Common myeloid progenitor, CD34-positive (primary cell): Measurements from ENCODE around the gene AQP5.

Source experiments
- CTCF ChIA-PET: fragments of 350-600 bp; sonication (Branson Sonifier 250); formaldehyde crosslinking; loops from one replicate; lab custom pipeline; 2021; ENCODE audit warnings: antibody characterized with exemption; lab: Charles Lee
- POLR2A ChIA-PET: fragments of 350-600 bp; sonication (Branson Sonifier 250); formaldehyde crosslinking; loops from one replicate; lab custom pipeline; 2021; ENCODE audit warnings: antibody characterized with exemption; lab: Charles Lee
- DNase-seq, 3 donors: peaks; one replicate each; pipeline versions ENCODE4 v3.0.0 to v3.0.0-alpha.2; 2013
- H3K27ac ChIP-seq, 2 experiments: 1 replicate in 1 of 2; 2 replicates in 1 of 2; pipeline ENCODE4 v1.7.0; 2013; ENCODE audit warnings: inconsistent platforms in 2 of 2, low read length in 2 of 2, mild to moderate bottlenecking in 2 of 2, low read depth in 1 of 2, moderate library complexity in 1 of 2; ENCODE audit not compliant: severe bottlenecking in 2 of 2, insufficient read depth in 1 of 2, poor library complexity in 1 of 2
- H3K27me3 ChIP-seq, 5 experiments: replicated peaks in 2 of 5; 1 replicate in 3 of 5; 2 replicates in 2 of 5; pipeline versions ENCODE4 v1.6.1 to v1.7.0; 2013; ENCODE audit warnings: low read length in 4 of 5, mild to moderate bottlenecking in 2 of 5, moderate library complexity in 2 of 5, inconsistent platforms in 1 of 5; ENCODE audit not compliant: insufficient read depth in 5 of 5, control insufficient read depth in 4 of 5
- H3K36me3 ChIP-seq, 4 experiments: 1 replicate in 2 of 4; 2 replicates in 2 of 4; pipeline versions ENCODE4 v1.6.1 to v1.7.0; 2013; ENCODE audit warnings: low read length in 3 of 4, control low read depth in 1 of 4, mild to moderate bottlenecking in 1 of 4; ENCODE audit not compliant: control insufficient read depth in 4 of 4, insufficient read depth in 4 of 4
- H3K4me1 ChIP-seq, 4 experiments: 1 replicate in 3 of 4; 2 replicates in 1 of 4; pipeline versions ENCODE4 v1.6.1 to v1.7.1; 2013; ENCODE audit warnings: low read length in 3 of 4, mild to moderate bottlenecking in 3 of 4, control low read depth in 1 of 4, inconsistent platforms in 1 of 4, moderate library complexity in 1 of 4; ENCODE audit not compliant: control insufficient read depth in 4 of 4, insufficient read depth in 4 of 4; ENCODE audit errors: control extremely low read depth in 1 of 4
- H3K4me3 ChIP-seq, 7 experiments: 1 replicate in 4 of 7; 2 replicates in 3 of 7; pipeline versions ENCODE4 v1.5.1 to v1.7.0; 2013; ENCODE audit warnings: mild to moderate bottlenecking in 7 of 7, low read length in 6 of 7, moderate library complexity in 6 of 7, inconsistent platforms in 2 of 7, low read depth in 2 of 7, control low read depth in 1 of 7; ENCODE audit not compliant: insufficient read depth in 4 of 7, control insufficient read depth in 1 of 7; ENCODE audit errors: extremely low read depth in 1 of 7
- H3K9me3 ChIP-seq, 5 experiments: 1 replicate in 4 of 5; 2 replicates in 1 of 5; pipeline versions ENCODE4 v1.6.1 to v1.7.1; 2013; ENCODE audit warnings: low read length in 4 of 5, mild to moderate bottlenecking in 2 of 5, inconsistent platforms in 1 of 5, low read depth in 1 of 5, moderate library complexity in 1 of 5; ENCODE audit not compliant: control insufficient read depth in 4 of 5, insufficient read depth in 2 of 5; ENCODE audit errors: control extremely low read depth in 1 of 5
- WGBS: methylation state at CpG from one replicate; pipeline ENCODE4 v1.1.5; 2013; ENCODE audit not compliant: insufficient coverage; 5-methylcytosine and 5-hydroxymethylcytosine counted together

Gene AQP5

GRCh38 chr12:49976557-49976956 lies 14.9 kb downstream of the AQP5 start:
- H3K36me3 ChIP-seq = no peaks in the 10 kb centered on the region
- H3K4me1 ChIP-seq = peaks cover 0 to 12% (median 2%) of the 10 kb centered on the region in 4 experiments
- H3K27ac ChIP-seq = no peak overlapping the region
- no peak for DNase-seq
- ChIA-PET POLR2A (interaction anchor here (0.6 kb wide), 1 partner anchor 280 kb away, joined by 3 read pairs; no protein-coding TSS in a partner anchor), CTCF (interaction anchor here (1.7 to 2.7 kb wide), 2 partner anchors 9 to 31 kb away, joined by 5 to 12 read pairs; no protein-coding TSS in a partner anchor)
- H3K27me3 ChIP-seq = no peaks in the 10 kb centered on the region
- 78% methylated on average over 1 of the region's 2 CpGs for WGBS
- H3K4me3 ChIP-seq = no peak overlapping the region
- no peaks in the 10 kb centered on the region for H3K9me3 ChIP-seq

- H3K9me3 ChIP-seq = no peaks in the 10 kb centered on the region
- no peaks in the 10 kb centered on the region for H3K27me3 ChIP-seq
- no peak for DNase-seq
- 79% methylated on average over 2 of the region's 4 CpGs for WGBS
- POLR2A ChIA-PET = no interaction called here
- CTCF ChIA-PET = interaction anchor here (0.7 to 9.6 kb wide), 8 partner anchors 10 to 92 kb away, joined by 3 to 139 read pairs (median 4); partner anchors contain the start of gene AQP6
- H3K36me3 ChIP-seq = no peaks in the 10 kb centered on the region
- H3K27ac ChIP-seq = no peak overlapping the region
- H3K4me3 ChIP-seq = no peak overlapping the region
- H3K4me1 ChIP-seq = peaks cover 0 to 25% (median 13%) of the 10 kb centered on the region in 4 experiments
Observed at GRCh38 chr12:49978125-49978524, 16.5 kb downstream of the AQP5 start.

- WGBS = 97% methylated on average over 4 of the region's 10 CpGs
- CTCF ChIA-PET = interaction anchor here (1.1 to 9.6 kb wide), 5 partner anchors 11 to 92 kb away, joined by 3 to 139 read pairs (median 5); partner anchors contain the start of gene AQP6
- no peak for DNase-seq
- H3K9me3 ChIP-seq = no peaks in the 10 kb centered on the region
- no peak overlapping the region for H3K27ac ChIP-seq
- H3K4me1 ChIP-seq = peaks cover 0 to 31% (median 20%) of the 10 kb centered on the region in 4 experiments
- no peaks in the 10 kb centered on the region for H3K36me3 ChIP-seq
- no peak overlapping the region for H3K4me3 ChIP-seq
- POLR2A ChIA-PET = interaction anchor here (1.5 kb wide), 1 partner anchor 12 kb away, joined by 4 read pairs; no protein-coding TSS in a partner anchor
- no peaks in the 10 kb centered on the region for H3K27me3 ChIP-seq
Observed at GRCh38 chr12:49979016-49979586, 17.4 kb downstream of the AQP5 start.

GRCh38 chr12:49979791-49980190 lies 18.1 kb downstream of the AQP5 start:
- 70% methylated on average over 2 of the region's 3 CpGs for WGBS
- DNase-seq = no peak
- peaks cover 0 to 29% (median 25%) of the 10 kb centered on the region in 4 experiments for H3K4me1 ChIP-seq
- no peaks in the 10 kb centered on the region for H3K36me3 ChIP-seq
- POLR2A ChIA-PET = interaction anchor here (0.6 to 1.5 kb wide), 3 partner anchors 13 to 67 kb away, joined by 3 to 4 read pairs (median 3); no protein-coding TSS in a partner anchor
- no peak overlapping the region for H3K4me3 ChIP-seq
- H3K9me3 ChIP-seq = no peaks in the 10 kb centered on the region
- CTCF ChIA-PET = interaction anchor here (0.6 to 9.6 kb wide), 5 partner anchors 12 to 91 kb away, joined by 3 to 139 read pairs (median 7); partner anchors contain the start of gene AQP6
- H3K27ac ChIP-seq = no peak overlapping the region
- H3K27me3 ChIP-seq = no peaks in the 10 kb centered on the region

DNA sequence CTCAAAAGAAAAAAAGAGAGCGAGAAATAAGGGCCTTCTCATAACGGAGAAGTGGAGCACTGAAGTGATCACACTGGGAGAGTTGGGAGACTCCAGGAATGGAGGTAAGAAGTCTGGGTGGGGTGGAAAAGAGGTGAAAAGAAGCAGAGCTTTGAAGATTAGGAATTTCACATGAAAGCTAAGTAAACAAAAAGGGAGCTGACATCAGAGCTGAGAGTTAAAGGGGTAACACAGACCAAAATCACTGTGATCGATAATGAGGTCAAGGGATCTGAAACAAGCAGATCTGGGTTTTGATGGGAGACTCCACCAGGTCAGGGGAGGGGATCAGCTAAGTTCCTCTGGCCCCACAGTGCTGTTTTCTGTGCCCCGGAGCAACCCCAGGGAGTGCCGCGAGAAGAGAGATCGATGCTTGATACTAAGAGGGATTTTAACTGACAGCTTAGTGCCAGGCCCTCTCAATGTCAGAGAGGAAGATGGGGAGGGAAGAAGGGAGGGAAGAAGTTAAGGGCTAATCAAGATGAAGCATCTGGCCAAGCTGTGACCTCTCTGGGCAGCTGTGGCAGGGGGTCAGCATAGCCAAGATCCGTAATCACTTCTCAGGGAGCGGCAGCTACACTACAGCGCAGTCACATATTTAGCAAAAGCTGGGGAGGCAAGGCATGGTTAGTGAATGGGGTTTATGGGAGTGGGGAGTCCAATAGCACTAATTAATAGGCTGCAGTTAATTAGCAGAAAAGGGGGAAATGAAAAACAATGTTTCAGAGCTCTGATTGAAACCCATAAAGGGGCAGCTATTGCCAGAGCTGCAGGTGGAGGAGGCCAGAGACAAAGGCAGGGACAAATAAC lies 19.1 kb downstream of the AQP5 start:
- H3K9me3 ChIP-seq = no peaks in the 10 kb centered on the region
- no peak overlapping the region for H3K4me3 ChIP-seq
- peaks cover 0 to under 1% (median 0%) of the 10 kb centered on the region in 4 experiments for H3K36me3 ChIP-seq
- 100% methylated on average over 6 of the region's 10 CpGs for WGBS
- no peak overlapping the region for H3K27ac ChIP-seq
- peaks cover 0 to 29% (median 23%) of the 10 kb centered on the region in 4 experiments for H3K4me1 ChIP-seq
- CTCF ChIA-PET = interaction anchor here (0.6 to 9.6 kb wide), 11 partner anchors 12 to 955 kb away, joined by 3 to 139 read pairs (median 3); partner anchors contain the start of gene AQP6
- POLR2A ChIA-PET = interaction anchor here (1.5 kb wide), 1 partner anchor 14 kb away, joined by 4 read pairs; no protein-coding TSS in a partner anchor
- no peak for DNase-seq
- H3K27me3 ChIP-seq = no peaks in the 10 kb centered on the region

DNA sequence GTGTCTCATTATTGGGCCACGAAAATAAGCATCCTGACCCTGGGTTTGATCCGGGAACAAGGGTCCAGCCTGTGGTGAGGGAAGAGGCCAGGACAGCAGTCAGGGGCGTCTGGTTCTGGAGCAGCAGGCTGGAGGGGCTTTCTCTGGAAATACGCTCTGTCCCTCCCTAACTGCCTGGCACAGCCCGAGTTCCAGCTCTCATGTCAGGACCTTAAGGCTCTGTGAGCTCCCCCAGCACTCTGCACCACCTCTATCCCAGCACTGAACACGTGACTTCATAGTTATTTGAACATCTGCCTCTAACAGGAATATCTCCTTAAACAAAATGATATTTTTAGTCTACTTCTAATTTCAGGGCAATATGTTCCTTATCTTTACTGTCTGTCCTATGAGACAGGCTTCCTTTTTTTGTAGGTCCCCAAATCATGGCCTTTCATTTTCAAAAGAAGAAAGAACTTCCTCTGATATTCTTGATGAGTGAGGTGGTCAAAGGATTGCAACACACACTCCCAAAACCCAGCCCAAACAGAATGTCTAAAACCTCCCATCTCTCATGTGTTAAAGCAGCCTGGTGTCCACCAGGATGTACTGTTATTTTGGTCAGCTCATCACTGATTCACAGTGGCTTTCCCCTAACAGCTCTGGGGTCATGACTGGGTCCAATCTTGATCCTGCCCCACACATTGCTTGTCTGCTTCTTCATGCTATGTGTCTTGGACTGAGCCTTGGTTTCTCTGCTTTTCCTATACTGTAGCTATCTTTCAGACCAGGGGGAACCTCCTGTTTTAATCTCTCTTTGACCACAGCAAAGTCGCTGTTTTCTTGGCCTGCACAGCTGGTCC lies 20.8 kb downstream of the AQP5 start:
- 83% methylated on average over 5 of the region's 7 CpGs for WGBS
- POLR2A ChIA-PET = no interaction called here
- peaks cover 0 to 7% (median 3%) of the 10 kb centered on the region in 4 experiments for H3K36me3 ChIP-seq
- no peak overlapping the region for H3K4me3 ChIP-seq
- peak in 2 of 3 donors; percentile 46 to 49 for DNase-seq
- no peak overlapping the region for H3K27ac ChIP-seq
- no peaks in the 10 kb centered on the region for H3K9me3 ChIP-seq
- CTCF ChIA-PET = interaction anchor here (0.6 to 9.6 kb wide), 10 partner anchors 9 to 218 kb away, joined by 3 to 139 read pairs (median 5); partner anchors contain the start of genes AQP6 and SMARCD1
- H3K27me3 ChIP-seq = no peaks in the 10 kb centered on the region
- H3K4me1 ChIP-seq = peaks cover 0 to 29% (median 23%) of the 10 kb centered on the region in 4 experiments
